HG03520 (cell line): ENCODE results near the gene TMEM72.

Experiments used
- ATAC-seq: cut with Tn5 transposase; IDR thresholded peaks from one replicate; pipeline ENCODE4 v1.9.1; 2021; ENCODE audit warnings: mild to moderate bottlenecking, moderate library complexity; ENCODE audit not compliant: unreplicated experiment

Gene TMEM72

DNA sequence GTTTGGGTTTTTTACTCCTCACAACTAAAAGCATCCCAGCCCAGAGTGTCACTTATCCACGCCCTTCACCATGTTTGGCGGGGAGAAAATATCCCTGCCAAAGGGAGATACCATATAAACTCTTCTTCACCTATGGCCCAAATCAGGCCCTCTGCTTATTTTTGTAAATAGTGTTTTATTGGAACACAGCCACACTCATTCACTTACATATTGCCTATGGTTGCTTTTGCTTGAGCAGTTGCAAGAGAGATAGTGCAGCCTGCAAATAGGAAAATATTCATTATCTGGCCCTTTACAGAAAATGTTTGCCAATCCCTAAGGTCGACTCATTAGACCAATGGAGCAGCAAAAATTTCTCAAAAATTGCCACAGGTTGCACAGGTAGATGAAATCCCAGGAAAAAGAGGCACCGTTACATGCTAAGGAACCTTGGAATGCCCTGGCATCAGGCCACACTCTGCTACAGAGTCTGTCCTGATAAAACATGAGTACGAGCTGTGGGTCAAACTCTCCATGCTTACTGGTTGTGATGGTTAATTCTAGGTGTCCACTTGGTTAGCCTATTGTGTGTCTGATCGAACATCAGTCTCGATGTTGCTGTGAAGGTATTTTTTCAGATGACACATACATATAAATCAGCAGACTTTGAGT, 40.6 kb downstream of the TMEM72 start:
- no peak for ATAC-seq

DNA sequence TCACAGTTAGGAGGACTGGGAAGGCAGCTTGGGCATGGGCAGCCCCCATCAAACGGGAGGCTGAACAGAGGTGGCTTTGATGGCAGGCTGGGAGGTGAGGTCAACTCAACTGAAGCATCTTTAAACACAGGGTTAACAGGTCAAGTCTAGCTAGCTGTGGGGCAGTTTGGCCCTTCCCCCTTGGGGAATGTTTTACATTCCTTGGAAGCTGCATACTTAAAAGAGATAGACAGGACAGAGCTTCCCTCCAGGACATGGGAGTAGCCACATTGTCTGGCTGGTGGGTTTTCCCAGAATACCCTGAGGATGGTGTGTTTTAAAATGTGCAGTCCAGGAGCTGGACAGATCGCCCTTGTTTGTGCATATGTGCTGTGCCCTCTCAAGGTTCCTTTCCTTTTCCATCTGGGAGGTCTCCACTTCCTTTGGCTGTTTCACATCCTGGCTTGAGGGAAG, 41.7 kb downstream of the TMEM72 start:
- ATAC-seq = no peak

DNA sequence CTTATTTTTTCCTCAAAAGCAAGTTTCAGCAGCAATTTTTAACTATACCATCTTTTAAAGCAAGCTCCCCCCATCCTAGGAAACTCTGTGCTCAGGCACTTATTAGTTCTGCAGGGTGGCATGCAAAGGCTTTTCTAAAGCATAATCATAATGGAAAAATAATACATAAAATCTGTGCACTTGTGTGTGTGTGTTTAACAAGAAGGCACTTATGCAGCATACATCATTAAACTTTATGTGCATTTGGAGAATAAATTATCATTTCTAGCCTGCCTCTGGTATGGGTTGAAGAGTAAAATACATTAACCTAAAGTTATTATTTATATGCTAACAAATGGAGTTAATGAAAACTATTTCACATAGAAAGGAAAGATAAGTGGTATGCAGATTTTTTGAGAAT, 42.9 kb downstream of the TMEM72 start:
- no peak for ATAC-seq

DNA sequence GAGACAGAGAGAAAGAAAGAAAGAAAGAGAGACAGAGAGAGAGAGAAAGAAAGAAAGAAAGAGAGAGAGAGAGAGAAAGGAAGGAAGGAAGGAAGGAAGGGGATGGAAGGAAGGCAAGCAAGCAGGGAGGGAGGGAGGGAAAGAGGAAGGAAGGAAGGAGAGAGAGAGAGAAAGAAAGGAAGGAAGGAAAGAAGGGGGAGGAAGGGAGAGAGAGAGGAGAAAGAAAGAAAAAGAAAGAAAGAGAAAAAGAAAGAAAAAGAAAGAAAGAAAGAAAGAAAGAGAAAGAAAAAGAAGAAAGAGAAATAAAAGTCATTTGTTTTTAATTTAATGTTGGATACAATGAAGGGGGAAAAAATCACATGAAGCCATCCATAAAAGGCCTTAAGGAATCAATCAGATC, 43.8 kb downstream of the TMEM72 start:
- ATAC-seq = no peak

DNA sequence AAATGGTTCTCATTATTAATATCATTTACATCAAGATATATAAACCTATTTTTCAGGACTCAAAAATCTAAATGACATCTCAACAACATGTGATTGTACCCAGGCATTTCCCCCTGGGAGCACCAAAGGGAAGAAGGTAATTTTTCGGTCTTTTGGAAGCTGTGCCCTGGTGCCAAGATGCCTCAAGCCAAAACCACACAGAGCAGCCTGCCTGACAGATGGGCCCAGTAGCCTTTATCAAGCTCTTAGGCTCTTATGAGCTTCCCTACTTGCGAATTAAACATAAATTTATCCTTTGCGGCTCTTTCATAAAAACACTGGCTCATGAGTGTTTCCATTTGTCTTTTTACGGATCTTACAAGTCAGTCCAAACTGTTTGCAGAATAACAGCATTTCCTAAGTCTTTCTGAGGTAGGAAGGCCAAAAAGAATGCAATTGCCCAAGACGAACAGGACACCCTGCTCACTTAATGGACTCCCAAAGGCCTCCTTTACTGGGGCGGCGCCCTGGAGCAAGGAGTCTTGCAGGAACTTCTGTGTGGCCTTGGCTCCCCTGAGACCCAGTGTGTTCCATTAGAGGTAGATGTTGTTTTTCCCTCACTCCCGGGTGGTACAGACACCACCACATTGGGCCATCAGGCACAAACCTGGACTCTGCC, 44.4 kb downstream of the TMEM72 start:
- no peak for ATAC-seq

DNA sequence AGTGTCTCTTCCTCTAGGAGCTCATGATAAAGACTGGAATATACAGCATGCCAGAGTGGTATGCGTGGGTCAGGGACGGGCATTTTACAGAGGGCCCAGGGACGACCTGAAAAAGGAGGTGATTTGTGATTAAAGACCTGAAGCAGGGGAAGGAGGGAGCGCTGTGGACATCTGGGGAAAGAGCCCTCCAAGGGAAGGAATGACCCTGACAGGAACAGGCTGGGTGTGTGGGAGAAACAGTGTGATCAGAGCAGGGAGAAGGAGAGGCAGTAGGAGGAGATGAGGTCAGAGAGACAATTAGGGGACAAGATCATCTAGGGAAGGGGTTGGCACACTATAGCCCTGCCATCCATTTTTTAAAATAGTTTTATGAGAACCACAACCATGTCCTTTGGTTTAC, 45.1 kb downstream of the TMEM72 start:
- no peak for ATAC-seq

DNA sequence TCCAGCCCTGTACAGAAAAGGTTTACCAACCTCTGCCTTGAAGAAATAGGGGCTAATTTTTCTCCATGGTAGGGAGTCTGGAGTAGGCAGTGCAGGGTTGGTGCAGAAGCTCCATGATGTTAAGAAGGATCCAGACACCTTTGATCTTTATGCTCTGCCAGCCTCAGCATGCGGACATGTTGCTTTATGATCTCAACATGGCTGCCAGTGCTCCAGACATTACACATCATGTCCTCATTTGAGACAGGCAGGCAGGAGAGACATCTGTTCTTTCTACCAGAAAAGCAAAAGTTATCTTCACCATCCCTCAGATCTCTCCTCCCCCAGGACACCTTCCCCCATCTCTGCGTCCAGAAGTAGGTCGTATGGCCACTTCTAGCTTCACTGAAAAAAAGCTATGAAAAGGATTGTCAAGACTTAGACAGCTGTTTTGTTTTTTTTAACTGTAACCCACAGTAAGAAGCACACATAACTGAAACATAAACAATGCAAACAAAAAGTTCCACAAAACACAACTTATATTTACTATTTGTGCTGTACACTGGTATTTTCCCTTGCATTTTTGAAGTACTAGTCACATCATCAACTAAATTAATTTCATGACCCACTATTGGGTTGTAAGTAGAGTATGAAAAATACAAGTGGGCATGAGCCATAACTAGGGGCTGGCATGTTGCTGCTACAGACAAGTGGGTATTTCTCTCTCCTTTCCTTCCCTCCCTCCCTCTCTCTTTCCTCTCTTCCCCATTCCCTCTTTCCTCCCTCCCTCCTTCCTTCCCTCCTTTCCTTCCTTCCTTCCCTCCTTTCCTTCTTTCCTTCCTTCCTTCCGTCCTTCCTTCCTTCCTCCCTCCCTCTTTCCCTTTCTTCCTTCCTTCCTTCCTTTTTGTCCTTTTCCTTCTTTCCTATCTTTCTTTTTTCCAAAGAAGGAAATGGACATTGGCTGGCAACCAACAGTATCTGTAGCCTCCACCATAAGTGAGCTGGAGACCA, 45.9 kb downstream of the TMEM72 start:
- no peak for ATAC-seq

DNA sequence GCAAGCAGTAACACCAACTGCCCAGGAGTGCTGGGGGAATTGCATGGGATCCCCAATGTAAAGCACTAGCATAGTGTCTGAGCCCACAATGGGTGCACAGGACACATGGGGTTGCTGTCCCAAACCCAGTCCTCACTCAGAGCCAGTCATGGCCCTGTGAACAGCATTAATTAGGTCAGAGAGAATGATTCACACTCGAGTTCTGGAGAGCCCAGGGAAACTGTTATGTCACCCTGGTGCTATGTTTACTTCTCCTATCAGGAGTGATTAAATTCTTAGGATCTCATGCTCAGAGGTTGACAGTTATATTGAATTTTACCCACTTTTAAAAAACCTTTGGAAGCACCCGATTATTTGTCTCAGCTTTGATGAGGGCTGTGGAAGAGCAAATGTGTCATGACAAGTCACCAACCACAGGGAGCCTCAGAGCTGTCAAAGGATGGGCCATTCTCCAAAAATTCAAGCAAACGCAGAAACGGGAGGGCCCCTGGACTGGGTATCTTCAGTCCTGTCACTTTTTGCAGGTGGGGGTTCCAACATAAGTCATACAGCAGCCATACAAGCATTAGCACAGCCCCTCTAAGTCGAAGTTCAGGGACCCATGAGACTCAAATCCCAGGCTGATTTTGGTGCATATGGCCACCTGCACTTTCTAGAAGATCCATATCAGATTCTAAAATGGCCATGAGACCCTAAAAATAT, 47.2 kb downstream of the TMEM72 start:
- no peak for ATAC-seq

DNA sequence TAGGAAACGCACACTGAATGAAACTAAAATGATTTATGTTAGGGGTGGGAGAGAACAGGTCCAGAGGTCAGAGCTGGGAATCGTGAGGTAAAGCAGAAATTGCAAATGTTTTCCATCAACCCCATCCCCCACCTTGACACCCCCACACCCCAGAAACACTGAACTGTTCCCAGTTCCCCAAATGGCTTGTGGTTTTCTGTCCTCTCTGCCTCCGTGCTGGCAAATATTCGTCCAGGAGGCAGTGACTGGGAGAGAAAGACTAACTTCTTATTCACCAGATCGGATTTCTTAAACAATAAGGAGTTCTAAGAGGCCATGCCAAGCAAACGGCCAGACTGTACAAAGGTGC, 47.7 kb downstream of the TMEM72 start:
- ATAC-seq = no peak

DNA sequence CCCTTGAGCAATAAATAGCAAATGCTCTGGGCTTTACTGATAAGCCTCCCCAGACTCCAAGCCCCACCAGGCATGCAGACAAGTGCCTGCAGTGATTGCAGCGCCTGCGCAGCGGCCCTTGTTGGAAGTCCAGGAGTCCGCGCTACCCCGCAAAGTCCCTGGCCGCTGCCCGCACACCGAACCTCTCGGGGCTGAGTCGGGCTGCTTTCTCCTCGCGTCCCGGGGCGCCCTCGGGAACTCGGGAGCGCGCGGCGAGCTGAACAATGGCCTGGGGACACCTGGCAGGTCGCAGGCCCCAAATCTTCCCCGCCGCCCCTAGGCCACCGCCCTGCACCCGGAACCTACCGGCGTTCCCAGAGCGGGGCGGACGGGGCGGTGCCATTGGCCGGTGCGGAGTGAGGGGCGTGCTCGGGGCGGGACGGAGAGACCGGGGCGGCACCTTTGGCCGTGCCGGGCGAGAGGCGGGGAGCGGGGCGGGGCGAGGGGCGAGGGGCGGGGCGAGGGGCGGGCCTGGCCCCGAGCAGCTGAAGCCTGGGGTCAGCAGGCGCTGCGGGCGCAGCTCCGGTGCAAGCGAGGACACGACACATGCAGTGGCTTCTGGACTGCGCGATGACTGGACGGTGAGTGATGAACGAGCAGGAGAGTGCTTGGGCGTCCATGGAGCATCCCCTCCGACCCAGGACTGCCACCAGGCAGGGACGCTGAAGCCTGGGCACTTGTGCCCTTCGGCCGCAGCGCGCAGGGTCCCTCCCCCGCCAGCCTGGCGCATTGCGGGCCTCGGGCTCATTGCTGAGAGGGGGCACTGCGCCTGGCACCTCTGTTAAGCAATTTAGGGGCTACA, 48.3 kb downstream of the TMEM72 start, which contains the start of gene RASSF4:
RASSF4 (plus strand) TSS at position 556 of the 841 bp plus-strand sequence. CDS start 10,401 bp downstream, outside the sequence.
- peak; percentile 98 for ATAC-seq

DNA sequence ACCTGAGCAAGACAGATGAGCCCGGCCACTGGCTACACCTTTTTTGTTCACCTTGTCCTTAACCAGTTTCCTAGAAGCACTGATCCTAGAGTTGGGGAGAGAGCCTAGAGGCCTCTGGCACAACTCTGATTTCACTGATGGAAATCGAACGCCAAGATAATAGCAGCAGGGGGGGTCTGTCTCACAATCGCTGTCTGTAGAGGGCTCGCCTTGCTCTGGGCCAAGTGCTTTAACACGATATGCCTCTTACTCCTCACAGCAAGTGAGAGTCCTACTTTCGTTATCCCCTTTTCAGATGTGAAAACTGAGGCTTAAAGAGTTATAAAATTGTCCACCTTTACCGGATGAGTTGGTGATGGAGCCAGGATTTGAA, 48.9 kb downstream of the TMEM72 start:
- no peak for ATAC-seq

DNA sequence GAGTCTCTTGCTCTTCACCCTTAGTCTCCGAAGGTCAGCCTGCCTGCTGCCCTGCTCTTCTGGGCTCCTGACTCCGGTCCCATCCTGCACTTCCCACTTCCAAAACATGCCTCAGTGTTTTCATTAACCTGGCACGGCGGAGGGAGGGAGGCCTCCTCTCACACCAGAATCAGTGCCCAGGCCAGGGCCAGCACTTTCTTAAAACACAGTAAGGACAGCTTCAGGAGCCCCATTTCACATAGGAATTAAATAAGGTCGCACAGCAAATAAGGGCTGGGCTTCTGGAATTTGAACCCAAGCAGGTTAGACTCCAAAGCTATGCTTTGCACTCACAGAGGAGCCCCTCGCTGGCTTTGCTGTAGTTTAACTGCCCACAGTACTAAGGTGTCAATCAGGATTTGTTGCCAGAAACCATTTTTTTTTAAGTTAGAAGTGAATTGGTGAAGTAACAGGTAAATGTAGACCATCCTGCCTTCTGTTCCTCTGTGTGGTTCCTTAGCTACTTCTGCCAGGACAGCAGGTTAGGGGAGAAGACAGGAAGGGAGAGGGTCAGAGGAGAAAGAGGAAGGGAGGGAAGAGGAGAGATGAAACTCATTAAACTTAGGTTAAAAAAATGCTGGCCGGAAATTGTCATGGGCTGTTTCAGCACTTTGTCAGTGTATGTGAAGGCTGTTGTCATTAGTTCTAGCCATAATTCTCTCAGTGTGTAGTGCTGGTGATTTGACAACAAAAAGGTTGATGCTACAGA, 49.5 kb downstream of the TMEM72 start:
- ATAC-seq = no peak

DNA sequence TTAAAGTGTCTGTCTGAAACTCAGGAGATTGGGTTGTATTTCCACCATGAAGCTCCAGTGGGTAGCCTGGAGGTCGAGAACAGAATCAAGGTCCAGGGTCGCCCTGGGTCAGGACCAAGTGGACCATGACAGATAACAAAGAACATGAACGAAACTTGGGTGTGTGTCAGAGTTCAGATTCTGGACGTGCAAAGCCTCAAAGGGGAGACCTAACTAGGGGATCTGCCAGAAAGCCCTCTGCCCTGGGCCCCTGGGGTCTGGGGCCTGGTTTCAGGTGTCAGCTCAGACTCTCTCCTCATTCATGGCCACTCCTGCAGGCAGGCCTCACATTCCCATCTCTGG, 50.1 kb downstream of the TMEM72 start:
- no peak for ATAC-seq

DNA sequence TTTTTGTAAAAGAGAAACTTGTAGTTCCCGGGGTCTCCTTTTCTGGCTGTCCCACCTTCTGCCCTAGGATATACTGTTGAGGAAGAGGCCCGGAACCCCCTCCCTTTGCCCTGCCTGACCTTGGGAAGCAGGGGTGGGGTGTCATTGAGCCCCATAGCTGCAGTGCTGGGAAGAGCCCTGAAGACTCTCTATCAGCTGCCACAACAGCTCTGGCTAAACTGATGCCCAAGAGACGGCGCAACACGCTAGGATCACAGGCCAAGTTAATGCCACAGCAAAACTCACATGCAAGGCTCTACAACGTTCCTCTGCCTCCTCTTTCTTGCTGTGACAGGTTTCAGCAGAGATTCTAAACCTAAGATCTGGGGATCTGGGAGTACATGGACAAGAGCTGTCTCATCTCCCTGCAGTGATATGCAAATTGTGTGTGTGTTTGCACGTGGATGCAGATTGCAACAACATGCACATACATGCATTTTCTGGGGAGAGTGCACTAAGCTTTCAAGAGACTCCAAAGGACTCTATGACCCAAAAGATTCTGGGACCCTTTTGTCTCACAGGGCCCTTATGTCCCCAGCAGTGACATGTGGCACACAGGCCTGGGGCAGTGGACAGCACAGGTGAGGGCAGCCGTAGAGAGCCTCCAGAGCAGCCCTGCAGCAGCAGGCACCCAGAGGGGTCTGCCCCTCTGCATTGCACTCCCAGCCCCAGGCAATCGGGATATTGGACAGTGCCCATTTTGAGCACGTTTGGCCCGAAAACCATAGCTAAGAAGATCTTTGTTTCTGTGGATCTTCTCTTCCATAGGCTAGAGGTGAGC, 51.0 kb downstream of the TMEM72 start:
- no peak for ATAC-seq

DNA sequence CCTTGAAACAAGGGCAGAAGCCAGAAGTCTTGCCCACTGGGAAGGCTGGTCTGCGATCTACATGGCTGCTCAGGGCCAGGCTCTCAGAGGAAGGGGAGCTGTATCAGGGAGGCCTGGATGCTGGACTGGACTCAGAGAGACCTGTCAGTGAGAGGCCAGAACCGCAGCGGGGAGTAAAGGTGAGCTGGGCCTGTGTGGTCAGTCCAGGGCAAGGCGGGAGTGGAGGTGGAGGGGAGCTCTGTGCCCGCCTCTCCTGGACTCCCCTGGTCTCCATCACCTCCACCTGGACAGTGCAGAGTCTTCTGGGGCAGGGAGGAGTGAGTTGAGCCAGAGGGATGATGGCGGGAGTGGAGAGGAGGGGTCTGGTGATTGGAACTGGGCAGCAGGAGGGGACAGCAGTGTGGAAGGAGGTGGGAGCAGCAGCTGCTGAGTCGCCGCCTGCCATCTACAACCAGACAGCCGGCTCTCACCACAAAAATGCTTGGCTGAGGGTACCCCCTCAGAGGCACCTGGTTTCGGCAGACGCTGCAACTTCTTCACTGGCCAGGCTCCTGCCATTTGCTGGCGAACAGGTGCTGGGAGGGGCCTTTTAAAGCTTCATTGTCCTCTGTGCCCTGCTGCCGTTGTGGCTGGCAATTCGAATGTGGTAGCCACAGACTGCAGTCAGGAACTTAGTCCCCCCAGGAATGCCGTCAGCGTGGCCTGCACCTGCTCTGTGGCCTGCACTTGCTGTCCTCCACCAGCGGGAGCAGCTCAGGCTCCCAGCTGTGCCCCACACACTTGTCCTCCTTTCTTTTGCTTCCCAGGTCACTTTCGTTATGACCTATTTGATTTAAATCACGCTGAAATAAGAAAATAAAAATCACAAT, 52.0 kb downstream of the TMEM72 start:
- no peak for ATAC-seq

DNA sequence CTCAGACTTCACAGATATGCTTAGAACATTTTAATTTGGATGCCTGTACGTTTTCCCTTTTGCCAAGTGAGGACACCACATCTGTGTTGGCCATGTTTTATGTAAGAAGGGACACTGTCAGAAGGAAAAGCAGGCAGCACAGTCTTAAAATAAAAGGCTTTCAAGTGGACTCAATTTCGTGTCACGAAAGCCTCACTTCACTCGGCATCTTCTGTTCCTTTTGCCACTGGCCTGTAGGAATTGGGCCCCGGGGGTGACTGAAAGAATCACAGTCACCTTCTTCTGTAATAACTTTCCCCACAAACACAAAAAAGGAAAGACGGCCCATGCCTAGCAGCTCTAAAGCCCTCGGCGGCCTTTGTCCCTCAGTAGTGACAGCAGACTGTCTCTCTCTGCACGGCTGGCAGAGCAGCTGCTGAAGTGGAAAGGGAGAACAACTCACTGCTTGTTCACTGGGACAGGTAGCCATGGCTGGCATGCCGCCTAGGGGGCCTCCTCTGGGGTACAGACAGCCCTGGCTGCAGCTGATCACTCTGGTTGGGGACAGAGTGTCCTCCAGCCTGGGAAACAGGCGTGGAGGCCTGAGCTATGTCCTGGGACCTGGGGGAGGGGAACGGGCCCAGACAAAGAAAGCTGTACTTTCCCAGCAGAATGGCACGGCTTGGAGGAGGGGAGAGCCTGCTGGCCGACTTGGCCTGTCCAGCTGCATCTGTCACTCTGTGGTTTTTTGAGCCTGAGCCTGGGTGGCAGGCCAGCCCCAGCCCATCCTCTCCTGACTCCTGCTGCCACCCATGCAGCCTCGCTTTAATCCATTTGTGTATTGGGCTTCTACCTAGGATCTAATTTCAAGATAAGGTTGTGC, 52.9 kb downstream of the TMEM72 start:
- no peak for ATAC-seq

DNA sequence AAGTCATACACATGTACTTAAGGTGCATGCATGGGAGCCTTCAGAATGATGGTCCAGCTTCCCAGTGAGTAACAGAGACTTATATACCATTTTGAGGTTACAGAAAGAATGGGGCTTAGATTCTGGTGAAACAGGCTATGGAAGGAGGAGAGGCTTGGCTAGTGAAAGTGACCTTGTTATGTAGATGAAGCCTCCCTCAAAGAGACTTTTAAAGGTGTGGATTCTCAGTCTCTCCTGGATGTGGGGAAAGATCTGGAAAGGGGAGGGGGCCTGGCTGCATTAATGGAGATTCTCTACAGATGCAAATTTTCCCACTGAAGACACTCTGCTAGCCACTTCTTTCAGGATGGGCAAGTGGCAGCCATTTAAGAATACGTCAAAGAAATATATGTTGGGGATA, 54.0 kb downstream of the TMEM72 start:
- no peak for ATAC-seq
